Type B pancreatic cell (in vitro differentiated cells): ENCODE data around the gene KDM7A. TPM values are rescaled to one million over a fixed set of nuclear protein-coding genes. Genes with fewer than 3 reads are reported as not detected.

ENCODE experiments used
- DNase-seq: peaks from one replicate; pipeline ENCODE4 v3.0.0; 2021; ENCODE audit warnings: mixed read lengths; ENCODE audit not compliant: unreplicated experiment; ENCODE audit errors: extremely low spot score
- H3K27ac Mint-ChIP-seq: 2 replicates; pipeline ENCODE4 v1.8.0; 2021; ENCODE audit warnings: mild to moderate bottlenecking, mixed read lengths
- H3K27me3 Mint-ChIP-seq: 2 replicates; pipeline ENCODE4 v1.8.0; 2021; ENCODE audit warnings: mixed read lengths
- H3K36me3 Mint-ChIP-seq: 2 replicates; pipeline ENCODE4 v1.8.0; 2021; ENCODE audit warnings: mixed read lengths
- H3K4me1 Mint-ChIP-seq: one replicate; pipeline ENCODE4 v1.8.0; 2021; ENCODE audit warnings: mixed read lengths; ENCODE audit not compliant: unreplicated experiment
- H3K4me3 Mint-ChIP-seq: 2 replicates; pipeline ENCODE4 v1.8.0; 2021; ENCODE audit warnings: mild to moderate bottlenecking, mixed read lengths
- H3K9me3 Mint-ChIP-seq: 2 replicates; pipeline ENCODE4 v1.8.0; 2021; ENCODE audit warnings: mixed read lengths
- total RNA-seq: library from RNA; stranded (reverse); gene quantifications from 2 replicates; pipeline ENCODE4 v1.2.1, GENCODE V29; 2021; ENCODE audit warnings: low replicate concordance
- TF ChIP-seq, protein P1 (sequence below): fragments of 200-600 bp; sonication (generic); conservative IDR thresholded peaks from 2 replicates; pipeline ENCODE4 v1.5.0; 2021; ENCODE audit warnings: antibody characterized with exemption, mild to moderate bottlenecking

The KDM7A gene
- total RNA-seq, 1 donor from 2014 or later, result 7.5 TPM

GRCh38 chr7:140141256-140141655, 35.5 kb downstream of the KDM7A start:
- peaks cover 8% of the 10 kb centered on the region for H3K36me3 Mint-ChIP-seq

GRCh38 chr7:140137078-140137477, 39.7 kb downstream of the KDM7A start:
- TF ChIP-seq, protein P1, sequence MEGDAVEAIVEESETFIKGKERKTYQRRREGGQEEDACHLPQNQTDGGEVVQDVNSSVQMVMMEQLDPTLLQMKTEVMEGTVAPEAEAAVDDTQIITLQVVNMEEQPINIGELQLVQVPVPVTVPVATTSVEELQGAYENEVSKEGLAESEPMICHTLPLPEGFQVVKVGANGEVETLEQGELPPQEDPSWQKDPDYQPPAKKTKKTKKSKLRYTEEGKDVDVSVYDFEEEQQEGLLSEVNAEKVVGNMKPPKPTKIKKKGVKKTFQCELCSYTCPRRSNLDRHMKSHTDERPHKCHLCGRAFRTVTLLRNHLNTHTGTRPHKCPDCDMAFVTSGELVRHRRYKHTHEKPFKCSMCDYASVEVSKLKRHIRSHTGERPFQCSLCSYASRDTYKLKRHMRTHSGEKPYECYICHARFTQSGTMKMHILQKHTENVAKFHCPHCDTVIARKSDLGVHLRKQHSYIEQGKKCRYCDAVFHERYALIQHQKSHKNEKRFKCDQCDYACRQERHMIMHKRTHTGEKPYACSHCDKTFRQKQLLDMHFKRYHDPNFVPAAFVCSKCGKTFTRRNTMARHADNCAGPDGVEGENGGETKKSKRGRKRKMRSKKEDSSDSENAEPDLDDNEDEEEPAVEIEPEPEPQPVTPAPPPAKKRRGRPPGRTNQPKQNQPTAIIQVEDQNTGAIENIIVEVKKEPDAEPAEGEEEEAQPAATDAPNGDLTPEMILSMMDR, result no peak
- Mint-ChIP-seq H3K36me3 (peaks cover 12% of the 10 kb centered on the region), H3K27me3 (no peaks in the 10 kb centered on the region), H3K4me3 (no peak overlapping the region), H3K27ac (no peak overlapping the region), H3K4me1 (no peaks in the 10 kb centered on the region), H3K9me3 (no peaks in the 10 kb centered on the region)
- DNase-seq, result no peak

More at GRCh38 chr7:140141256-140141655, 35.5 kb downstream of the KDM7A start:
- Mint-ChIP-seq H3K4me1 (peaks cover 2% of the 10 kb centered on the region), H3K4me3 (no peak overlapping the region), H3K27me3 (no peaks in the 10 kb centered on the region), H3K9me3 (peaks cover 1% of the 10 kb centered on the region), H3K27ac (no peak overlapping the region)
- DNase-seq, result no peak
- TF ChIP-seq, protein P1, result no peak

GRCh38 chr7:140136073-140136472, 40.7 kb downstream of the KDM7A start:
- H3K27ac Mint-ChIP-seq, result no peak overlapping the region
- no peaks in the 10 kb centered on the region for H3K4me1 Mint-ChIP-seq

DNA sequence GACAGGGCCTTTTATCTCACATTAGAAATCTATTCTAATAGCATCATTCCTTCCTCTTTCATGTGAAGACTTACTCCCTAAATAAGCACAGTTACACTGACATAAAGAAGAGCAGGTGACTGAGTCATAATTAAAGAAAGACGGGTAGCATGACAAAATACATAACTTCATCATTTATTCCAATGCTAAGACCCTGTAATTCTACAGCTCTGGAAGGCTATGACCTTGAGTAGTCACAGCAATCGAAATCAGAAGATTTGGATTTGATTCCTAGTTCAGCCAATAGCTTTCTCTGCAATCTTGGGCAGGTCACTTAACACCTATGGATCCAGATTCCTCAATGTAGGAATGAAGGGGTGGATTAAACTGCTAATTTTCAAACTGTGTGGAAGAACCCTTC, 42.7 kb downstream of the KDM7A start:
- no peak overlapping the region for H3K4me3 Mint-ChIP-seq
- H3K9me3 Mint-ChIP-seq, result no peaks in the 10 kb centered on the region
- no peaks in the 10 kb centered on the region for H3K4me1 Mint-ChIP-seq
- no peaks in the 10 kb centered on the region for H3K27me3 Mint-ChIP-seq
- H3K36me3 Mint-ChIP-seq, result peaks cover 18% of the 10 kb centered on the region
- TF ChIP-seq, protein P1, result no peak
- no peak for DNase-seq
- no peak overlapping the region for H3K27ac Mint-ChIP-seq

More at GRCh38 chr7:140136073-140136472, 40.7 kb downstream of the KDM7A start:
- Mint-ChIP-seq H3K4me3 (no peak overlapping the region), H3K27me3 (no peaks in the 10 kb centered on the region), H3K9me3 (no peaks in the 10 kb centered on the region), H3K36me3 (peaks cover 19% of the 10 kb centered on the region)
- no peak for DNase-seq
- TF ChIP-seq, protein P1, result no peak

GRCh38 chr7:140127360-140128127, 49.2 kb downstream of the KDM7A start:
- no peak for DNase-seq
- Mint-ChIP-seq H3K9me3 (no peaks in the 10 kb centered on the region), H3K36me3 (peaks cover 28% of the 10 kb centered on the region), H3K27ac (no peak overlapping the region), H3K27me3 (no peaks in the 10 kb centered on the region), H3K4me1 (no peaks in the 10 kb centered on the region), H3K4me3 (no peak overlapping the region)
- TF ChIP-seq, protein P1, result no peak
